MM.1S (cell line): ENCODE data around the gene CCL23.

Experiments
- DNase-seq: peaks from one replicate; pipeline ENCODE4 v3.0.0-alpha.2; 2015
- H2AFZ ChIP-seq: fragments of 300-600 bp; sonication (generic); 2 replicates; pipeline ENCODE4 v1.6.0; 2016; ENCODE audit warnings: antibody characterized with exemption, low read length
- H3F3A ChIP-seq: fragments of 300-600 bp; sonication (generic); 2 replicates; pipeline ENCODE4 v1.6.1; 2016; ENCODE audit warnings: mild to moderate bottlenecking, antibody characterized with exemption, low read length, moderate library complexity, mixed read lengths; ENCODE audit not compliant: insufficient read depth
- H3K27ac ChIP-seq: fragments of 300-600 bp; sonication (generic); 2 replicates; pipeline ENCODE4 v1.5.1; 2016; ENCODE audit warnings: mild to moderate bottlenecking, low read length
- H3K27me3 ChIP-seq: fragments of 300-600 bp; sonication (generic); replicated peaks from 2 replicates; pipeline ENCODE4 v1.6.0; 2016; ENCODE audit warnings: low read length; ENCODE audit not compliant: insufficient read depth
- H3K36me3 ChIP-seq: fragments of 300-600 bp; sonication (generic); replicated peaks from 2 replicates; pipeline ENCODE4 v1.6.1; 2016; ENCODE audit warnings: mild to moderate bottlenecking, low read length, mixed read lengths; ENCODE audit not compliant: insufficient read depth
- H3K4me1 ChIP-seq: fragments of 300-600 bp; sonication (generic); 2 replicates; pipeline ENCODE4 v1.6.1; 2016; ENCODE audit warnings: low read length, mixed read lengths
- H3K4me2 ChIP-seq: fragments of 300-600 bp; sonication (generic); 2 replicates; pipeline ENCODE4 v1.6.0; 2016; ENCODE audit warnings: low read depth, low read length
- H3K4me3 ChIP-seq: fragments of 300-600 bp; sonication (generic); 2 replicates; pipeline ENCODE4 v1.5.1; 2016; ENCODE audit warnings: low read length, mixed read lengths
- H3K79me2 ChIP-seq: fragments of 300-600 bp; sonication (generic); 2 replicates; pipeline ENCODE4 v1.6.1; 2016; ENCODE audit warnings: mixed run types, low read length, mixed read lengths
- H3K9ac ChIP-seq: fragments of 300-600 bp; sonication (generic); 2 replicates; pipeline ENCODE4 v1.6.1; 2016; ENCODE audit warnings: low read length, mixed read lengths
- H3K9me2 ChIP-seq: fragments of 300-600 bp; sonication (generic); replicated peaks from 2 replicates; pipeline ENCODE4 v1.6.1; 2016; ENCODE audit warnings: mild to moderate bottlenecking, low read length, mixed read lengths; ENCODE audit not compliant: insufficient read depth
- H3K9me3 ChIP-seq: fragments of 300-600 bp; sonication (generic); replicated peaks from 2 replicates; pipeline ENCODE4 v1.6.1; 2016; ENCODE audit warnings: mild to moderate bottlenecking, low read length, mixed read lengths; ENCODE audit not compliant: insufficient read depth
- H4K20me1 ChIP-seq: fragments of 300-600 bp; sonication (generic); 2 replicates; pipeline ENCODE4 v1.6.1; 2016; ENCODE audit warnings: mild to moderate bottlenecking, low read length, moderate library complexity, mixed read lengths; ENCODE audit not compliant: insufficient read depth
- CTCF ChIP-seq: fragments of 300-600 bp; sonication (generic); IDR thresholded peaks from 2 replicates; pipeline ENCODE4 v1.5.1; 2016; ENCODE audit warnings: antibody characterized with exemption, low read length, mixed read lengths
- EZH2 ChIP-seq: fragments of 300-600 bp; sonication (generic); optimal IDR thresholded peaks from 2 replicates; pipeline ENCODE3; 2017; ENCODE audit warnings: low read depth, mild to moderate bottlenecking, antibody characterized with exemption, low read length, mixed read lengths
- EZH2phosphoT487 ChIP-seq: fragments of 300-600 bp; sonication (generic); IDR thresholded peaks from 2 replicates; pipeline ENCODE4 v1.6.1; 2018; ENCODE audit warnings: antibody characterized with exemption, low read length

CCL23 gene

GRCh38 chr17:36055921-36056520 is 38.2 kb upstream of the CCL23 start:
- Histone ChIP-seq H3K4me3 (no peak overlapping the region), H4K20me1 (no peaks in the 10 kb centered on the region), H3K4me2 (no peak overlapping the region), H2AFZ (no peak overlapping the region), H3K9me3 (no peaks in the 10 kb centered on the region), H3K27ac (no peak overlapping the region), H3K79me2 (no peaks in the 10 kb centered on the region), H3F3A (no peaks in the 10 kb centered on the region), H3K9me2 (no peaks in the 10 kb centered on the region), H3K4me1 (no peaks in the 10 kb centered on the region), H3K27me3 (no peaks in the 10 kb centered on the region), H3K36me3 (no peaks in the 10 kb centered on the region), H3K9ac (no peak overlapping the region)
- no peak for DNase-seq
- TF ChIP-seq CTCF (no peak), EZH2phosphoT487 (no peak), EZH2 (no peak)

- Histone ChIP-seq H3K9ac (no peak overlapping the region), H3K27ac (no peak overlapping the region), H3K9me2 (no peaks in the 10 kb centered on the region), H2AFZ (no peak overlapping the region), H3K79me2 (no peaks in the 10 kb centered on the region), H3K9me3 (no peaks in the 10 kb centered on the region), H4K20me1 (no peaks in the 10 kb centered on the region), H3K4me2 (no peak overlapping the region), H3F3A (no peaks in the 10 kb centered on the region), H3K36me3 (no peaks in the 10 kb centered on the region), H3K4me3 (no peak overlapping the region), H3K27me3 (no peaks in the 10 kb centered on the region), H3K4me1 (no peaks in the 10 kb centered on the region)
- TF ChIP-seq EZH2 (no peak), CTCF (no peak), EZH2phosphoT487 (no peak)
- no peak for DNase-seq
Observed at GRCh38 chr17:36055171-36055570, 37.4 kb upstream of the CCL23 start.

- Histone ChIP-seq H3K9me2 (no peaks in the 10 kb centered on the region), H3K36me3 (no peaks in the 10 kb centered on the region), H3K79me2 (no peaks in the 10 kb centered on the region), H3K9ac (no peak overlapping the region), H3K9me3 (no peaks in the 10 kb centered on the region), H2AFZ (no peak overlapping the region), H3K27me3 (no peaks in the 10 kb centered on the region), H3K4me3 (no peak overlapping the region), H3K4me2 (no peak overlapping the region), H3K4me1 (no peaks in the 10 kb centered on the region), H3K27ac (no peak overlapping the region), H3F3A (no peaks in the 10 kb centered on the region), H4K20me1 (no peaks in the 10 kb centered on the region)
- DNase-seq: no peak
- TF ChIP-seq EZH2 (no peak), EZH2phosphoT487 (no peak), CTCF (no peak)
Observed at GRCh38 chr17:36049643-36050042, 31.9 kb upstream of the CCL23 start.
